ENCODE measurements around the gene ARL14EPL.

ARL14EPL gene

GRCh38 chr5:116032094-116032517 lies at the start of gene ARL14EPL:
TSS of gene ARL14EPL (plus strand) at chr5:116032472. CDS start at chr5:116051466, 18,994 bp downstream.
- DNase-seq = no peak

GRCh38 chr5:115983519-115983918 lies 48.8 kb upstream of the ARL14EPL start:
- DNase-seq = no peak

GRCh38 chr5:115985802-115986757 lies 46.2 kb upstream of the ARL14EPL start:
- no peak for DNase-seq

DNA sequence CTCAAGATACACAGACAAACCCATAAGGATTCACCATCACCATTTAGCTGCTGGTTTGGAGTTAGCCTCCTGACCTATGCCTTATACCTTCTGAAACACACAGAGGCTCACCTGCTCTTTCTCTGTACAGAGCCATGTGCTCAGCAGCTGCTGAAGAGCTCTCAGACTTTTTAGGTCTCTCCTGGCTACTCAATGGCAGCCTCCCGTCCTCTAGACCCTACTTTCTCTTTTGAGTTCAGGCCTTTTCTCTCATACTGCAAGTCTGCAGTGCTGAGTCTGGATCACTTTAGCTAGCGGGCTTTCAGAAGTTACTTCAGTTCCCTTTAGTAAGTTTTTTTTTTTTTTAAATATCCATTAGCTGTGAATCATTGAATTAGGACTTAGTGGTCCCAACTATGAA lies 44.3 kb upstream of the ARL14EPL start:
- no peak for DNase-seq

DNA sequence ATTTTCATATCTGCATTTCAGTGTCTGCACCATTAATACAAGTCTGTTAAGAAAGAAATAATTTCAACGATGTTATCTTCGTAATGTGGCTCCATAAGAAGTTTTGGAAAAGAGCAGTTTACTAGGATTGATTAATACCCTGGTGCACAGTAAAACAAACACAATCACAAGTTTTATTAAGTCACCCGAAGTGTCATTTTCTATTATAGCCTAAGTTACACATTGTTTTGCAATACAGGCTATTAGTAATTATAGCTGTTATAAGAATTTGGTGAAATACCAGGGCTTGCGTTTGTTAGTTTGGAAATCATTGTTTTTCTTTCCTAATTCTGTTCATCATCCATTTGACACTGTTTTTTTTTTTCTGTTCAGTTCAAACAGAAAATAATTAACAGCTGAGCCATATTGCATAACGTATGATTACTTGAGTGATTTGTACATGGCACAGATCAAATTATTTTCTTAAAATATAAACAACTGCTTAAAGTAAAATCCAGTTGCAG lies 39.4 kb upstream of the ARL14EPL start:
- no peak for DNase-seq

DNA sequence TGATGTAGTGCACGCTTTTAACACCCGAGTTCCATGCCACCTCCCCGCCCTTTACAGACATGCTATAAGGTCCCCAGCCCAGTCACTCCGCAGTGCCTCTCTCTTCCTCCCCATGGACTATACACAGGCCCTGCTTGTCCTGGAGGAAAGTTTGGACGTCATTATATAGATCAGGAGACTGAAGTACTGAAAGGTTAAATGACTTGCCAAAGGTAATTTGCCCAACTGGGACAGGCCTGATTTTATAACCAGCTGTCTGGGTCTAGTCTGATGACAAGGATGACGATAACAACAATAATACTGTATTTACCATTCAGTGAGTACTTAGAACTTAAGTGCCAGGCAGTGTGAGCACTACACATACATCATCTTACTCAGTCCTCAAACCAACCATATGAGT lies 36.9 kb upstream of the ARL14EPL start:
- DNase-seq = no peak

- DNase-seq = no peak
These were observed 30.0 kb upstream of the ARL14EPL start for GRCh38 chr5:116002116-116002906.

DNA sequence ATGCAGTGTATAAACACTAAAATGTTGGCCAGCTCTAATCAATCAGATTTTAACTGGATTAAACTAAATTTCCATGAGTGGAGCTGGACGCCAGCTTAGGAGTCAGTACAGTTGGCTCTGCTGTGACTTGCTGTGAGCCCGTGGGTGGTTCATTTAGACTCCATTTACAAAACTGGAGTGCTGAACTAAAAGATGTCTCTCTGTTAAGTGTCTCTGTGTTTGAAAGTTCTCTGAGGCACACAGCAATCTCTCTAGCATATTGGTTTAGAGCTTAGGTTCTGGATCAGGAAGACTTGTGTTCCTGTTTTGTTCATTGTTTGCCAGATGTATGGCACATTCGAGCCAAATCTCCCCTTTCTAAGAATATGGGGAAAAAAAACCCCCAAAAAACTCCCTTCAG lies 28.0 kb upstream of the ARL14EPL start:
- DNase-seq = no peak

GRCh38 chr5:116009806-116010205 lies 22.5 kb upstream of the ARL14EPL start:
- DNase-seq = no peak

DNA sequence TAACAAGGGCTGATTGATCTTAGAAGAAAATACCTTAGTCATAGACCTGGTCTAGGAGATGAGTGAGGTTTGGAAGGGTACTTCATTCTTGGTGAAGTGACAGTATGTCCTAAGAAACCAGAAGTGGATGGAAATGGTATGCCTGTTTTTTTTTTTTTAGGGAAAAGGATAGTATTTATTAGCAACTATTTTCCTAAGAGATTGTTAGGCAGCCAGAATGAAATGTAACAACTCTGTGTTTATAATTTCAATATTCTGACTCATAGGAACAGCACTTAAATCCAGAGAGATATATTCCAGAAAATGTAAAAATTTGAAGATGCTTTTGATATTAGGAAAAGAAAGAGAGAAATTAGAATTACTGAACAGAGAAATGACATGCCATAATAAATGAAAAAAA lies 21.2 kb upstream of the ARL14EPL start:
- DNase-seq = no peak

- no peak for DNase-seq
These were observed 19.0 kb upstream of the ARL14EPL start for GRCh38 chr5:116013207-116013785.

GRCh38 chr5:116013936-116014335 lies 18.3 kb upstream of the ARL14EPL start:
- DNase-seq = no peak

GRCh38 chr5:116023619-116024018 lies 8.7 kb upstream of the ARL14EPL start:
- no peak for DNase-seq

GRCh38 chr5:116025866-116026265 lies 6.4 kb upstream of the ARL14EPL start:
- no peak for DNase-seq

- no peak for DNase-seq
These were observed 719 bp downstream of the ARL14EPL start for GRCh38 chr5:116032991-116033390.

DNA sequence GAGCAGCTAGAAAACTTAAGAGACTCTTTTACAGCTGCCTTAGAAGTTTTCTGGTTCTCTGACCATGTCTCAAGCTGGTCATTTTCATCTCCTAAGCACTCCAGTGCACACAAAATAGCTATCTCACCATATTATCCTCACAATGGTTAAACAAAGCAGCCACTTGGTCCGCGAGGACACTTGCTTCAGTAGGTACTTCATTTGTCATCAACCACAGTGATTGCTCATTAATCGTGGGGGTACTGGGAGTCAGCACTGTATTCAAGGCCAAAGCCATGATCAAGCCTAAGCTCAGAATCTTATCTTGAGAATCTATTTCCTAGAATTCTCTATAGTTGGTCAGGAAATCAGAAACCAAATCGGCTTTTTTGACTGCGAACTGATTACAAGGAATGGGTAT lies 2.9 kb downstream of the ARL14EPL start:
- no peak for DNase-seq

DNA sequence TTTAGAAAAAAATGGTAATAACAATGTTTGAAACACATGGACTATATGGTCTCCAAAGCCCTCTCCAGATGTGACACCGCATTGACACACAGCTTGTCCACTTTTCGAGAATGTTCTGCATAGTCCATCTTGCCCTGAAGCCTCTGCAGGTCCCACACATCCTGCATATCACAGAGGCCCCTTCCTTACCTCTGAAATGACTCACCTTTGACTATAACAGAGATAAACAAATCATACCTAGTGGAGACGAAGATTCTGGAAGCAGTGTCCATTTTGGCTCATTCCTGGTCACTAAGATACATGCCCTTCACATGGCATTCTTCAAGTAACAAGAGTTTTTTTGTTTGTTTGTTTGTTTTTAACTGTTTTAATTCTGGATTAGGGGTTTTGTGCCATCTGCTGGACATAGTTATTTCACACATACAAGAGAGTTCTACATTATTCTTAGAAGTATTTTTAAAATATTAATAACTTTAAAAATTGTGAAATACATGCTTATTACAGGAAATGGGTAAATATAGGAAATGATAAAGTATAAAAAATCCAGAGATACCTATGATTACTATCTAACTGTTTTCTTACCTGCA lies 5.1 kb downstream of the ARL14EPL start:
- DNase-seq = no peak

- no peak for DNase-seq
These were observed 6.5 kb downstream of the ARL14EPL start for GRCh38 chr5:116038817-116039216.

- no peak for DNase-seq
These were observed 10.1 kb downstream of the ARL14EPL start for GRCh38 chr5:116042375-116042774.

DNA sequence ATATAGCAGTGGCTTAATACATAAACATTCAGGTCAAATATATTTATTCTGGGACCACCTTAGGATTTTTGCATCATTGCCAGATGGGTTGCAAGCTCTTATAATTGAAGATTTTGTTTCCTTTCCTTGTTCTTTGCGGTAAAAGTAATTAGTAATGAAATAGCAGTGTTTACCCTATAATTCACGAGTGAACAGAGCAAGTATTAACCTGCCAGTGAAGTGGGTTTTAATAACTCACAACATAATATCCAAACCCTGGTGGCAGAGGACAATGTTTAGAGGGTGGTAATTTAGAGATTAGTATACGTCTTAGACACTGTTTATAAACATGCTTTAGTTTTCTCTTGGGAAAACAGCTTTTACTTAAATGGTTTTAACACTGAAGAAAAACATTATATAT lies 11.8 kb downstream of the ARL14EPL start:
- no peak for DNase-seq

DNA sequence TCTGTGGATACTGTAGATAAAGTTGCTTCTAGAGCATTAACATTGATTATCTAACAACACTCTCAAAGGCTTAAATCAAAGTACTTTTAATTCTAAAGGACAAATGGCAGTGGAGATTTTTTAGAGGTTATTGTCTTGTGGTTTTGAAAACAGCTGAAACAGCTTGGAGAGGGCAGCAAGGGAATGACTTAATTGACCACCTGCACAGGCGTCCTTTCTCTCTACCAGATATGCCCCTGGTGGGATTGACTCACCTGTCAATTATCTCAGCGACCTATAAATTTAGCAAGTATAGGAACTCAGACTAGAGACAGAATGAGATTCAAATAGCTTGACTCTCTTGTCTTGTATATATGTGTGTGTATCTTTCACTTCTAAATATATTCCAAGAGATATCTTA lies 13.5 kb downstream of the ARL14EPL start:
- DNase-seq = no peak

DNA sequence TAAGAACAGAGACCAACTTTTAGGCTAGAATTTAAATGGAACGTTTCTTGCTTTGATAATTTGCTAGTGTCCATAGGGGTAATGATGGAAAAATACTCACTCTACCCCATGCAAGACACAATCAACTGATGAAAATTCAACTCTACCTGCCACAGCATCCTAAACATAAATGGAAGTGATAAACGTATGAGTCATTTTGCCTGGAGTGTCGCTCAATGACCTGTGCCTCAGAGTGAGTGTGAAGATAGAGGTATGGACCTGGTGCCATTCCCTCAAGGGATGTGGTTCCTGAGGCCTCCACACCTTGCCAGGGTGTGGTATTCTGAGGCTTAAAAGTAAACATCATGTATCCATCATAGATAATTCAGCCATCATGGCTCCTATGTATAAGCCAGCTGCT lies 14.0 kb downstream of the ARL14EPL start:
- DNase-seq = no peak

DNA sequence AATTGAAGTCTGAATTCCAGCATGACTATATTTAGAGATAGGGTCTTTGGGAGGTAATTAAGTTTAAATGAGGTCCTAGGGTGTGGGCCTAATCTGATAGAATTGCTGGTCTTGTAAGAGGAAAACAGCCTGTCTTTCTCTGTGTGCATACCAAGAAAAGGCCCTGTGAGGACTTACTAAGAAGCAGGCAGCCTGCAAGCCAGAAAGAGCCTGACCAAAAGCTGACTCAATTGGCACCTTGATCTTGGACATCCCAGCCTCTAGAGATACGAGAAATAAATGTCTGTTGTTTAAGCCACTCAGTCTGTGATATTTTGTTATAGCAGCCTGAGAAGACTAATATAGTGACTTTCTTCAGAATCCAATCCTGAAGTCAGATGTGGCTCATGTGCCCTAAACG lies 14.6 kb downstream of the ARL14EPL start:
- DNase-seq = no peak

Measured in stimulated activated CD4-positive, alpha-beta T cell treated with anti-CD3 and anti-CD28 coated beads, Interleukin-12 subunit alpha, Interleukin-12 subunit beta, amount 100 ng/mL, for 4 hours (primary cell).